ENCODE results near the gene EIF4E3. TPM values are rescaled to one million over a fixed set of nuclear protein-coding genes. Genes with fewer than 3 reads are reported as not detected.

The EIF4E3 gene
- total RNA-seq, 1 donor from 2014 or later, result 15.7 TPM

- ATAC-seq, result no peak
These were observed 1.6 kb downstream of the EIF4E3 start for GRCh38 chr3:71723452-71724170.

- peak; percentile 38 for ATAC-seq
These were observed 2.5 kb downstream of the EIF4E3 start for GRCh38 chr3:71722693-71723092.

- ATAC-seq, result no peak
These were observed 3.5 kb downstream of the EIF4E3 start for GRCh38 chr3:71721651-71722157.

- no peak for ATAC-seq
These were observed 4.2 kb downstream of the EIF4E3 start for GRCh38 chr3:71721002-71721401.

GRCh38 chr3:71718072-71718471 is 7.1 kb downstream of the EIF4E3 start:
- no peak for ATAC-seq

GRCh38 chr3:71714595-71714994 is 10.6 kb downstream of the EIF4E3 start:
- no peak for ATAC-seq

GRCh38 chr3:71713041-71713440 is 12.2 kb downstream of the EIF4E3 start:
- no peak for ATAC-seq

GRCh38 chr3:71710906-71711494 is 14.2 kb downstream of the EIF4E3 start:
- ATAC-seq, result peak; percentile 67

- ATAC-seq, result no peak
These were observed 15.2 kb downstream of the EIF4E3 start for GRCh38 chr3:71709908-71710511.

GRCh38 chr3:71708476-71709105 is 16.6 kb downstream of the EIF4E3 start:
- ATAC-seq, result no peak

- no peak for ATAC-seq
These were observed 17.6 kb downstream of the EIF4E3 start for GRCh38 chr3:71707595-71707994.

- no peak for ATAC-seq
These were observed 19.5 kb downstream of the EIF4E3 start for GRCh38 chr3:71705681-71706080.

- ATAC-seq, result no peak
These were observed 20.3 kb downstream of the EIF4E3 start for GRCh38 chr3:71704915-71705314.

- ATAC-seq, result no peak
These were observed 21.4 kb downstream of the EIF4E3 start for GRCh38 chr3:71703797-71704196.

GRCh38 chr3:71702131-71703024 is 22.8 kb downstream of the EIF4E3 start:
- peak; percentile 58 for ATAC-seq

- no peak for ATAC-seq
These were observed 23.9 kb downstream of the EIF4E3 start for GRCh38 chr3:71701251-71701762.

- no peak for ATAC-seq
These were observed 30.2 kb downstream of the EIF4E3 start for GRCh38 chr3:71695000-71695482.

- peak; percentile 44 for ATAC-seq
These were observed 30.7 kb downstream of the EIF4E3 start for GRCh38 chr3:71694358-71694999.

- ATAC-seq, result no peak
These were observed 31.6 kb downstream of the EIF4E3 start for GRCh38 chr3:71693641-71694040.

- no peak for ATAC-seq
These were observed 33.1 kb downstream of the EIF4E3 start for GRCh38 chr3:71692139-71692538.

GRCh38 chr3:71690341-71690841 is 34.8 kb downstream of the EIF4E3 start:
- ATAC-seq, result no peak

All from esophagus mucosa (tissue), 1 donor.